ENCODE results near the gene SYNE4.

SYNE4 gene

GRCh38 chr19:35978832-35979365, 29.7 kb downstream of the SYNE4 start:
- no peak for TF ChIP-seq MYC (IDR thresholded peaks at IDR 0.05; ENCODE audit: low read depth, low read length)
- no peak for DNase-seq (ENCODE audit: low read depth)
- H3K4me3 ChIP-seq (ENCODE audit: low read depth, low read length), result no peak overlapping the region

GRCh38 chr19:35978271-35978670, 30.3 kb downstream of the SYNE4 start:
- no peak for DNase-seq (ENCODE audit: low read depth)
- no peak overlapping the region for H3K4me3 ChIP-seq (ENCODE audit: low read depth, low read length)
- no peak for TF ChIP-seq POLR2A (IDR thresholded peaks at IDR 0.05; ENCODE audit: extremely low read depth, insufficient read length)
- no peak for TF ChIP-seq MYC (IDR thresholded peaks at IDR 0.05; ENCODE audit: low read depth, low read length)
- TF ChIP-seq, protein P1, sequence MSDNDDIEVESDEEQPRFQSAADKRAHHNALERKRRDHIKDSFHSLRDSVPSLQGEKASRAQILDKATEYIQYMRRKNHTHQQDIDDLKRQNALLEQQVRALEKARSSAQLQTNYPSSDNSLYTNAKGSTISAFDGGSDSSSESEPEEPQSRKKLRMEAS (IDR thresholded peaks at IDR 0.05; ENCODE audit: low read depth, low read length), result no peak
- TF ChIP-seq CTCF (IDR thresholded peaks at IDR 0.05; ENCODE audit: low read depth, low read length), result no peak

GRCh38 chr19:35977446-35978222, 31.0 kb downstream of the SYNE4 start:
- TF ChIP-seq POLR2A (IDR thresholded peaks at IDR 0.05; ENCODE audit: extremely low read depth, insufficient read length) (no peak), MYC (IDR thresholded peaks at IDR 0.05; ENCODE audit: low read depth, low read length) (no peak), CTCF (IDR thresholded peaks at IDR 0.05; ENCODE audit: low read depth, low read length) (peak; percentile 30)
- TF ChIP-seq, protein P1 (IDR thresholded peaks at IDR 0.05; ENCODE audit: low read depth, low read length), result no peak
- DNase-seq (ENCODE audit: low read depth), result peak; percentile 65
- no peak overlapping the region for H3K4me3 ChIP-seq (ENCODE audit: low read depth, low read length)

GRCh38 chr19:35975608-35976214, 32.9 kb downstream of the SYNE4 start:
- no peak for TF ChIP-seq POLR2A (IDR thresholded peaks at IDR 0.05; ENCODE audit: extremely low read depth, insufficient read length)
- no peak for TF ChIP-seq MYC (IDR thresholded peaks at IDR 0.05; ENCODE audit: low read depth, low read length)
- TF ChIP-seq CTCF (IDR thresholded peaks at IDR 0.05; ENCODE audit: low read depth, low read length), result no peak
- TF ChIP-seq, protein P1 (IDR thresholded peaks at IDR 0.05; ENCODE audit: low read depth, low read length), result no peak
- DNase-seq (ENCODE audit: low read depth), result peak; percentile 30
- H3K4me3 ChIP-seq (ENCODE audit: low read depth, low read length), result no peak overlapping the region

DNA sequence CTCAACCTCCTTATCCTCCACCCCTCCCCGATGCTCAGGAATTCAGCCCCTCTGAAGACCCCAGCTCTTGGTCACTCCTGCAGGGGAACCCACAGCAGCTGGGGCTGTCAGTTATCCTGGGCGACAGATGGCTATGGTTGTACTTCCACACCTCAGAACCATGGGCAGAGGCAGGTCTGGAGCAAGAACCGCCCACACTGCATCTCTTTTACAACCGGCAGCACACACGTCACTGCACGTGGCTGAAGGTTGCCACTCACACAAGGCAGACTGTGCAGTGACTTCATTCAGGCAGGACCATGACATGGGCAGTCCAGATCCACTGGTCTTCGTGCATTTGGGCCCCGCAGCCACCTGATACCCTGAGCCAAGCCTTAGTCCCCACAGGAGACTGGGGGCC, 35.1 kb downstream of the SYNE4 start:
- DNase-seq (ENCODE audit: low read depth), result peak; percentile 12
- no peak for TF ChIP-seq POLR2A (IDR thresholded peaks at IDR 0.05; ENCODE audit: extremely low read depth, insufficient read length)
- no peak for TF ChIP-seq CTCF (IDR thresholded peaks at IDR 0.05; ENCODE audit: low read depth, low read length)
- no peak for TF ChIP-seq MYC (IDR thresholded peaks at IDR 0.05; ENCODE audit: low read depth, low read length)
- TF ChIP-seq, protein P1 (IDR thresholded peaks at IDR 0.05; ENCODE audit: low read depth, low read length), result peak; percentile 53
- no peak overlapping the region for H3K4me3 ChIP-seq (ENCODE audit: low read depth, low read length)

GRCh38 chr19:35966771-35967170, 41.8 kb downstream of the SYNE4 start:
- no peak overlapping the region for H3K4me3 ChIP-seq (ENCODE audit: low read depth, low read length)
- TF ChIP-seq POLR2A (IDR thresholded peaks at IDR 0.05; ENCODE audit: extremely low read depth, insufficient read length), result no peak
- no peak for TF ChIP-seq CTCF (IDR thresholded peaks at IDR 0.05; ENCODE audit: low read depth, low read length)
- TF ChIP-seq MYC (IDR thresholded peaks at IDR 0.05; ENCODE audit: low read depth, low read length), result no peak
- TF ChIP-seq, protein P1 (IDR thresholded peaks at IDR 0.05; ENCODE audit: low read depth, low read length), result no peak
- no peak for DNase-seq (ENCODE audit: low read depth)

All from NB4 (cell line).